DND-41 (cell line): ENCODE measurements around the gene TSPAN9.

Experiments
- ATAC-seq: fragments of 200-7000 bp; cut with Tn5 transposase; 3 replicates; pipeline ENCODE4 v1.9.1; 2021; ENCODE audit warnings: low read depth; ENCODE audit not compliant: insufficient read depth
- DNase-seq: peaks from one replicate; pipeline ENCODE4 v3.0.0-alpha.2; 2020
- H2AFZ ChIP-seq: 2 replicates; pipeline ENCODE4 v1.6.0; 2012; ENCODE audit warnings: low read depth, low read length
- H3K27ac ChIP-seq: 2 replicates; pipeline ENCODE4 v1.5.1; 2012; ENCODE audit warnings: low read length, inconsistent platforms
- H3K27me3 ChIP-seq: fragments of 200-600 bp; sonication (generic); 2 replicates; pipeline ENCODE4 v1.6.0; 2012; ENCODE audit warnings: low read length, mild to moderate bottlenecking, inconsistent platforms; ENCODE audit not compliant: insufficient read depth, poor library complexity
- H3K36me3 ChIP-seq: 2 replicates; pipeline ENCODE4 v1.5.1; 2012; ENCODE audit warnings: low read length, inconsistent platforms; ENCODE audit not compliant: insufficient read depth
- H3K4me1 ChIP-seq: 2 replicates; pipeline ENCODE4 v1.5.1; 2012; ENCODE audit warnings: mild to moderate bottlenecking, low read length; ENCODE audit not compliant: insufficient read depth
- H3K4me2 ChIP-seq: 2 replicates; pipeline ENCODE4 v1.6.0; 2012; ENCODE audit warnings: mild to moderate bottlenecking, moderate library complexity, low read length, inconsistent platforms; ENCODE audit not compliant: insufficient read depth
- H3K4me3 ChIP-seq, 2 experiments: fragments of 200-600 bp in 1 of 2; shearing (Covaris generic) in 1 of 2; 2 replicates each; pipeline ENCODE4 v1.5.1; 2012 to 2016; ENCODE audit warnings: inconsistent platforms in 2 of 2, low read length in 2 of 2, mild to moderate bottlenecking in 2 of 2, low read depth in 1 of 2, moderate library complexity in 1 of 2
- H3K79me2 ChIP-seq: 2 replicates; pipeline ENCODE4 v1.6.0; 2012; ENCODE audit warnings: low read length, inconsistent platforms; ENCODE audit not compliant: insufficient read depth
- H3K9ac ChIP-seq: 2 replicates; pipeline ENCODE4 v1.6.0; 2012; ENCODE audit warnings: low read depth, mild to moderate bottlenecking, inconsistent platforms, low read length, moderate library complexity
- H3K9me3 ChIP-seq: 2 replicates; pipeline ENCODE4 v1.5.1; 2012; ENCODE audit warnings: low read length, moderate library complexity, mild to moderate bottlenecking, inconsistent platforms; ENCODE audit not compliant: insufficient read depth, severe bottlenecking
- H4K20me1 ChIP-seq: 2 replicates; pipeline ENCODE4 v1.6.0; 2012; ENCODE audit warnings: low read length; ENCODE audit not compliant: insufficient read depth
- EZH2 ChIP-seq: IDR thresholded peaks from 3 replicates; pipeline ENCODE4 v1.6.1; 2012; ENCODE audit warnings: borderline replicate concordance, low read depth, mild to moderate bottlenecking, moderate library complexity, low read length, inconsistent platforms; ENCODE audit not compliant: severe bottlenecking
- TF ChIP-seq, protein P1 (sequence below): IDR thresholded peaks from 2 replicates; pipeline ENCODE4 v1.5.1; 2012; ENCODE audit warnings: borderline replicate concordance, low read length, moderate library complexity, mild to moderate bottlenecking; ENCODE audit not compliant: poor library complexity, severe bottlenecking; ENCODE audit errors: extremely low read depth

Gene TSPAN9

DNA sequence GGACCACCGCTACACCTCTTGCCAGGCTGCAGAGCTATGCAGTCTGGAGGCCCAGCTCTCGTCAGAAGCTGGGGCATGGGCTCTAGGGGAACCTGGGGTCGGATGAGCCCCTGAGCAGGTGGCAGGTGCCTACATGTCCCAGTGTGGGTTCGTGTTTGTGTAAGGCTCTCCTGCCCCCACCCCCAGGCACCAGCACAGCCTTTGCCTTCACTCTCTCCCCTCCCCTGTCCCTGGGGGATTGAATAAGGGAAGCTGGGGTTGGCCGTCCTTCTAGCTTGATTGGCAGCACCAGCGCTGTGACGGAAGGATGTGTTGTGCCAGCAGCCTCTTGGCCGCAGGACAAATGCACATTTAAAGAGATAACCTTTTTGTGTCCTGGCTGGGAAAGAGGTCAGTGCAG, 34.8 kb upstream of the TSPAN9 start:
- Histone ChIP-seq H3K36me3 (no peaks in the 10 kb centered on the region), H3K4me3 (no peak overlapping the region), H4K20me1 (peaks cover 10% of the 10 kb centered on the region; the same call in 1 of the 2 replicates), H3K9ac (no peak overlapping the region), H3K4me1 (no peaks in the 10 kb centered on the region), H3K9me3 (no peaks in the 10 kb centered on the region), H3K27me3 (peaks cover 6% of the 10 kb centered on the region), H2AFZ (no peak overlapping the region), H3K27ac (no peak overlapping the region), H3K4me2 (no peak overlapping the region), H3K79me2 (no peaks in the 10 kb centered on the region)
- ATAC-seq (no peak), DNase-seq (no peak)
- no peak for TF ChIP-seq EZH2
- TF ChIP-seq, protein P1, sequence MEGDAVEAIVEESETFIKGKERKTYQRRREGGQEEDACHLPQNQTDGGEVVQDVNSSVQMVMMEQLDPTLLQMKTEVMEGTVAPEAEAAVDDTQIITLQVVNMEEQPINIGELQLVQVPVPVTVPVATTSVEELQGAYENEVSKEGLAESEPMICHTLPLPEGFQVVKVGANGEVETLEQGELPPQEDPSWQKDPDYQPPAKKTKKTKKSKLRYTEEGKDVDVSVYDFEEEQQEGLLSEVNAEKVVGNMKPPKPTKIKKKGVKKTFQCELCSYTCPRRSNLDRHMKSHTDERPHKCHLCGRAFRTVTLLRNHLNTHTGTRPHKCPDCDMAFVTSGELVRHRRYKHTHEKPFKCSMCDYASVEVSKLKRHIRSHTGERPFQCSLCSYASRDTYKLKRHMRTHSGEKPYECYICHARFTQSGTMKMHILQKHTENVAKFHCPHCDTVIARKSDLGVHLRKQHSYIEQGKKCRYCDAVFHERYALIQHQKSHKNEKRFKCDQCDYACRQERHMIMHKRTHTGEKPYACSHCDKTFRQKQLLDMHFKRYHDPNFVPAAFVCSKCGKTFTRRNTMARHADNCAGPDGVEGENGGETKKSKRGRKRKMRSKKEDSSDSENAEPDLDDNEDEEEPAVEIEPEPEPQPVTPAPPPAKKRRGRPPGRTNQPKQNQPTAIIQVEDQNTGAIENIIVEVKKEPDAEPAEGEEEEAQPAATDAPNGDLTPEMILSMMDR, result no peak

DNA sequence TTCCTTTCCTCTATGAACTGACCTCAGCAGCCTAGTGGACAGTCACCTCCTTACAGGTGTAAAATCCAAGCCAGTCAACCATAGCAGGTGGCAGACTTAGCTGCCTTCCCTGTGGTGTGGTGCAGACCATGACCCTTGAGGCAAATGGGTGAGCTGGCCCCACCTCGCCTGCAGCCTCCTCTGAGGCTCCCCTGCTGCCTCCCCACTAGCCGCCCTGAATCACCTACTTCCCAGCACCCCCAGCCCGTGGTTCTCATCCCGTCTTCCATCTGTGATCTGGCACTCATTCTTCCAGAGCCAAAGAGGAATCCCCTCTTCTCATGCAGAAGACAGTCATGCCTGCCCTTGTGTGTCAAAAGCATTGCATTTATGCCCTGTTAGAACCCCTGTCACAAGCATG, 34.4 kb upstream of the TSPAN9 start:
- ATAC-seq, result no peak
- no peak overlapping the region for H2AFZ ChIP-seq
- no peak for DNase-seq
- H3K9me3 ChIP-seq, result no peaks in the 10 kb centered on the region
- H3K36me3 ChIP-seq, result no peaks in the 10 kb centered on the region
- no peaks in the 10 kb centered on the region for H3K79me2 ChIP-seq
- no peaks in the 10 kb centered on the region for H3K4me1 ChIP-seq
- no peak overlapping the region for H3K4me3 ChIP-seq
- peaks cover 6% of the 10 kb centered on the region for H3K27me3 ChIP-seq
- no peak overlapping the region for H3K9ac ChIP-seq
- TF ChIP-seq EZH2, result no peak
- TF ChIP-seq, protein P1, result no peak
- H3K4me2 ChIP-seq, result no peak overlapping the region
- peaks cover 10% of the 10 kb centered on the region; the same call in 1 of the 2 replicates for H4K20me1 ChIP-seq
- H3K27ac ChIP-seq, result no peak overlapping the region

DNA sequence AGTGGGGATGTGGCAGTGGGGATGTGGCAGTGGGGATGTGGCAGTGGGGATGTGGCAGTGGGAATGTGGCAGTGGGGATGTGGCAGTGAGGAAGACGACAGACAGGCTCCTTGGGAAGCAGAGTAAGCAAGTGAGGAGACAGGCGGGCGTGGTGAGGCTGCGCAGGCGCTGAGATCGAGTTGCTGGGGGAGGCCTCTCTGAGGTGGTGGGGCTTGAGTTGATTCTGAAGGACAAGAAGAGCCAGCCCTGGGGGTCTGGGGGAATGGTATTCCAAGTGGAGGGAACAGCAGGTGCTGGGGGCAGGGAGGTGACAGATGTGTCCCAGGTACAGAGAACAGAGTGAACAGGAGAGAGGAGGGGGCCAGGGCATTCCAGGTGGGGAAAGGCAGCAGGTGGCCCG, 33.8 kb upstream of the TSPAN9 start:
- H3K27me3 ChIP-seq, result peaks cover 6% of the 10 kb centered on the region
- H3K9ac ChIP-seq, result no peak overlapping the region
- H3K4me2 ChIP-seq, result no peak overlapping the region
- no peaks in the 10 kb centered on the region for H3K79me2 ChIP-seq
- H4K20me1 ChIP-seq, result peaks cover 10% of the 10 kb centered on the region; the same call in 1 of the 2 replicates
- H2AFZ ChIP-seq, result no peak overlapping the region
- no peak for DNase-seq
- no peak overlapping the region for H3K27ac ChIP-seq
- TF ChIP-seq EZH2, result no peak
- no peaks in the 10 kb centered on the region for H3K9me3 ChIP-seq
- H3K36me3 ChIP-seq, result no peaks in the 10 kb centered on the region
- H3K4me1 ChIP-seq, result no peaks in the 10 kb centered on the region
- H3K4me3 ChIP-seq, result no peak overlapping the region
- ATAC-seq, result no peak

DNA sequence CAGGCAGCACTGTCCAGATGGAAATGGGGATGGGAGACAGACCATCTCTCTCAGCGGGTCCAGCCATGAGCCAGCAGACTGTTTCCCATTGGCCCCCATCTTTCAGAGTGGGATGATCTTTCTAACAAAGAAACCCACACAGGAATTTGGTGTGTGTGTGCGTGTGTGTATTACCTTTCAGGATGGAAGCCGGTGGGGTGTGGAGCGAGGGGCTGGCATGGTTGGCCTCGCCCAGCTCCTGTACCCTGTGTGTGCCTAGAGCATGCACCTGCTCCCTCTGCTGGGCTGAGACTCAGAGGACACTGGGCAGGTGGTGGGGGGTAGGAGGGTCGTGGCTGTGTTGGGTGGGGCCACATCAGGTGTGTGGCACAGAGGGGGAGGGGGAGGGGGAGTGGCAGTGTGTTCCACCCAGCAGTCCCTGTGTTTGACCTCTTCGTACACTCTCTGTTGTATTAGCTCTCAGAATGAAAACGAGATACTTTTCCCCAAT, 33.0 kb upstream of the TSPAN9 start:
- TF ChIP-seq, protein P1, result no peak
- no peak for TF ChIP-seq EZH2
- H3K4me3 ChIP-seq, result no peak overlapping the region
- no peaks in the 10 kb centered on the region for H3K36me3 ChIP-seq
- H2AFZ ChIP-seq, result no peak overlapping the region
- H3K79me2 ChIP-seq, result no peaks in the 10 kb centered on the region
- no peaks in the 10 kb centered on the region for H3K9me3 ChIP-seq
- no peak overlapping the region for H3K4me2 ChIP-seq
- ATAC-seq (no peak), DNase-seq (no peak)
- no peak overlapping the region for H3K9ac ChIP-seq
- no peak overlapping the region for H3K27ac ChIP-seq
- H4K20me1 ChIP-seq, result peaks cover 10% of the 10 kb centered on the region; the same call in 1 of the 2 replicates
- no peaks in the 10 kb centered on the region for H3K4me1 ChIP-seq
- H3K27me3 ChIP-seq, result no peaks in the 10 kb centered on the region
